Uterus (tissue), 2 donors: ENCODE results near the gene RICTOR.

Experiments used
- CTCF ChIP-seq, 4 experiments: fragments of 200-600 bp in 2 of 4; fragments of 450-650 bp in 2 of 4; sonication (generic) in 2 of 4; IDR thresholded peaks; one replicate each; pipeline ENCODE4 v1.5.1; 2016 to 2019; ENCODE audit warnings: antibody characterized with exemption in 4 of 4, mild to moderate bottlenecking in 2 of 4, moderate library complexity in 1 of 4
- POLR2A ChIP-seq, 2 donors: fragments of 450-650 bp; IDR thresholded peaks; one replicate each; pipeline ENCODE4 v1.6.1; 2016; ENCODE audit warnings: antibody characterized with exemption in 2 of 2, mild to moderate bottlenecking in 1 of 2, moderate library complexity in 1 of 2

- TF ChIP-seq CTCF (IDR thresholded peaks at IDR 0.05) (no peak), POLR2A (IDR thresholded peaks at IDR 0.05) (no peak)
Measured at GRCh38 chr5:38938424-38938823, 135.8 kb downstream of the RICTOR start.
